ENCODE measurements around the gene PTCD2. TPM values are rescaled to one million over a fixed set of nuclear protein-coding genes. Genes with fewer than 3 reads are reported as not detected.

Gene PTCD2
- total RNA-seq, 1 experiment from 2014 or later: 19.3 TPM

DNA sequence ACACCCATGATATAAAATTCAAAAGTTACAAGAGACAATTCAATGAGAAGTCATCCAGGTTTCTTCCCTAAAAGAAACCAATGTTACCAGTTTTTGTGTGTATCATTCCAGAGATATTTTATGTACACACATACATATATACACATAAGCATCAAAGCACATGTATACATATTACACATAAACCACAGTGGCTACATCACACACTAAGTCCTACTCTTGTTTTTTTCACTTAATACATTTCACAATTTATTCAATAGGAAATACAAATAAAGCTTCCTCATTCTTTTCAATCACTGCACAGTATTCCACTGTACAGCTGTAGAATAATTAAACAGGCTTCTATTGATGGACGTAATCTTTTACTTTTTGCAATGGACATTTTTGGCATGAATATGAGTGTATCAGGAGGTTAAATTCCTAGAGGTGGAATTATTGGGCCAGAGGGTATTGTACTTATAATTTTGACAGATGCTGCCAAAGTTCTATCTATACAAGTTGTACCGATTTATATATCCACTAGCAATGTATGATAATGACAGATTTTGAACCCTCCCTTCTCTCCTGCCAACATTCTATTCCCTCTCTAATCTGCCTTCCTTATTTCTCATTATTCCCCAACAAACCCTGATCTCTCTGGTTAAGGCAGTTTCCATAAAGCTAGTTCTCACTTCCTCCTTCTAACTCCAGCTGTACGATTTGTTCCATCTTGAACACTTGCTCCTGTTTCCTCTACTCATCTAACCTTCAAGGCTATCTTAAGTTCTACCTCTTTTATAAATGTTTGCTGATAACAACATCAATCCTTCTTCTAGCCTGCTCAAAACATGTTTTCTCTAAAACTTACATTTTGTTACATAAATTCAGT is 35.4 kb upstream of the PTCD2 start:
- intact Hi-C loops (cut with micrococcal nuclease): no loop called here
- peaks cover 28% of the 10 kb centered on the region for H3K79me2 ChIP-seq (ENCODE audit: insufficient read depth, low read length)
- H3K27ac ChIP-seq (ENCODE audit: low read depth, low read length): no peak overlapping the region
- no peak for TF ChIP-seq EZH2phosphoT487 (IDR thresholded peaks at IDR 0.05; ENCODE audit: borderline replicate concordance)
- TF ChIP-seq TCF7L2 (IDR thresholded peaks at IDR 0.05; ENCODE audit: borderline replicate concordance, extremely low read depth, insufficient read depth, insufficient read length): no peak
- TF ChIP-seq, protein P1, sequence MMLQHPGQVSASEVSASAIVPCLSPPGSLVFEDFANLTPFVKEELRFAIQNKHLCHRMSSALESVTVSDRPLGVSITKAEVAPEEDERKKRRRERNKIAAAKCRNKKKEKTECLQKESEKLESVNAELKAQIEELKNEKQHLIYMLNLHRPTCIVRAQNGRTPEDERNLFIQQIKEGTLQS (IDR thresholded peaks at IDR 0.05): no peak
- no peak for TF ChIP-seq JUND (IDR thresholded peaks at IDR 0.05)
- no peak for TF ChIP-seq EGR1 (IDR thresholded peaks at IDR 0.05; ENCODE audit: low read depth)
- TF ChIP-seq, protein P2, sequence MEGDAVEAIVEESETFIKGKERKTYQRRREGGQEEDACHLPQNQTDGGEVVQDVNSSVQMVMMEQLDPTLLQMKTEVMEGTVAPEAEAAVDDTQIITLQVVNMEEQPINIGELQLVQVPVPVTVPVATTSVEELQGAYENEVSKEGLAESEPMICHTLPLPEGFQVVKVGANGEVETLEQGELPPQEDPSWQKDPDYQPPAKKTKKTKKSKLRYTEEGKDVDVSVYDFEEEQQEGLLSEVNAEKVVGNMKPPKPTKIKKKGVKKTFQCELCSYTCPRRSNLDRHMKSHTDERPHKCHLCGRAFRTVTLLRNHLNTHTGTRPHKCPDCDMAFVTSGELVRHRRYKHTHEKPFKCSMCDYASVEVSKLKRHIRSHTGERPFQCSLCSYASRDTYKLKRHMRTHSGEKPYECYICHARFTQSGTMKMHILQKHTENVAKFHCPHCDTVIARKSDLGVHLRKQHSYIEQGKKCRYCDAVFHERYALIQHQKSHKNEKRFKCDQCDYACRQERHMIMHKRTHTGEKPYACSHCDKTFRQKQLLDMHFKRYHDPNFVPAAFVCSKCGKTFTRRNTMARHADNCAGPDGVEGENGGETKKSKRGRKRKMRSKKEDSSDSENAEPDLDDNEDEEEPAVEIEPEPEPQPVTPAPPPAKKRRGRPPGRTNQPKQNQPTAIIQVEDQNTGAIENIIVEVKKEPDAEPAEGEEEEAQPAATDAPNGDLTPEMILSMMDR (IDR thresholded peaks at IDR 0.05 in 2 of 3, conservative IDR thresholded peaks at IDR 0.05 in 1 of 3; ENCODE audit: borderline replicate concordance in 1 of 3, insufficient read depth in 1 of 3, low read depth in 2 of 3, low read length in 2 of 3): no peak
- TF ChIP-seq, protein P3, sequence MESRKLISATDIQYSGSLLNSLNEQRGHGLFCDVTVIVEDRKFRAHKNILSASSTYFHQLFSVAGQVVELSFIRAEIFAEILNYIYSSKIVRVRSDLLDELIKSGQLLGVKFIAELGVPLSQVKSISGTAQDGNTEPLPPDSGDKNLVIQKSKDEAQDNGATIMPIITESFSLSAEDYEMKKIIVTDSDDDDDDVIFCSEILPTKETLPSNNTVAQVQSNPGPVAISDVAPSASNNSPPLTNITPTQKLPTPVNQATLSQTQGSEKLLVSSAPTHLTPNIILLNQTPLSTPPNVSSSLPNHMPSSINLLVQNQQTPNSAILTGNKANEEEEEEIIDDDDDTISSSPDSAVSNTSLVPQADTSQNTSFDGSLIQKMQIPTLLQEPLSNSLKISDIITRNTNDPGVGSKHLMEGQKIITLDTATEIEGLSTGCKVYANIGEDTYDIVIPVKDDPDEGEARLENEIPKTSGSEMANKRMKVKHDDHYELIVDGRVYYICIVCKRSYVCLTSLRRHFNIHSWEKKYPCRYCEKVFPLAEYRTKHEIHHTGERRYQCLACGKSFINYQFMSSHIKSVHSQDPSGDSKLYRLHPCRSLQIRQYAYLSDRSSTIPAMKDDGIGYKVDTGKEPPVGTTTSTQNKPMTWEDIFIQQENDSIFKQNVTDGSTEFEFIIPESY (IDR thresholded peaks at IDR 0.05; ENCODE audit: extremely low read depth, insufficient replicate concordance, low read length): no peak
- TF ChIP-seq SIN3A (IDR thresholded peaks at IDR 0.05; ENCODE audit: low read depth): no peak
- peaks cover 0 to 5% of the 10 kb centered on the region in 2 experiments; a peak in 1 of 4 replicates for H3K4me1 ChIP-seq (ENCODE audit: control insufficient read depth in 1 of 2, insufficient read depth in 2 of 2, low read length in 2 of 2)
- POLR2A ChIA-PET: no interaction called here
- DNase-seq (ENCODE audit: low read depth, low spot score) (no peak), ATAC-seq (no peak)
- no peak overlapping the region for H3K4me2 ChIP-seq (ENCODE audit: low read length)
- no TSS peak for BruUV-seq (replicated peaks)
- no peak overlapping the region for H3K9ac ChIP-seq (ENCODE audit: low read length)
- no peaks in the 10 kb centered on the region for H3K9me2 ChIP-seq (ENCODE audit: insufficient read depth)
- H3K9me3 ChIP-seq (ENCODE audit: control insufficient read depth in 1 of 2, insufficient read depth in 1 of 2, low read depth in 1 of 2, low read length in 2 of 2): no peaks in the 10 kb centered on the region
- 0 out of 2 replicates have a peak, but pooled peaks cover 3% of the 10 kb centered on the region for H4K20me1 ChIP-seq (ENCODE audit: insufficient read depth)
- no peak overlapping the region for H3K4me3 ChIP-seq (replicated peaks in 1 of 2; ENCODE audit: low read depth in 1 of 2, low read length in 2 of 2)
- CTCF ChIA-PET: no interaction called here
- H2AFZ ChIP-seq (ENCODE audit: low read depth, low read length, poor library complexity, severe bottlenecking): no peak overlapping the region
- peaks cover 0 to 11% of the 10 kb centered on the region in 2 experiments; a peak in 2 of 4 replicates for H3K36me3 ChIP-seq (ENCODE audit: control insufficient read depth in 1 of 2, insufficient read depth in 2 of 2, low read length in 2 of 2)
- no peaks in the 10 kb centered on the region for H3K27me3 ChIP-seq (ENCODE audit: insufficient read depth, low read length)
- RAD21 ChIA-PET (ENCODE audit: low non-redundant PET in 1 of 2, low total read pairs in 2 of 2, uncharacterized antibody in 2 of 2, unreplicated experiment in 2 of 2): no interaction called here

Data from HCT116 (cell line).